ENCODE measurements around the gene CBX8. TPM values are rescaled to one million over a fixed set of nuclear protein-coding genes. Genes with fewer than 3 reads are reported as not detected.

The CBX8 gene
- total and polyA plus RNA-seq, 2 of the 13 experiments (the other 11 are each of a cell fraction or from before 2014, with no cell fraction given), result 0.34 to 12.6 TPM

DNA sequence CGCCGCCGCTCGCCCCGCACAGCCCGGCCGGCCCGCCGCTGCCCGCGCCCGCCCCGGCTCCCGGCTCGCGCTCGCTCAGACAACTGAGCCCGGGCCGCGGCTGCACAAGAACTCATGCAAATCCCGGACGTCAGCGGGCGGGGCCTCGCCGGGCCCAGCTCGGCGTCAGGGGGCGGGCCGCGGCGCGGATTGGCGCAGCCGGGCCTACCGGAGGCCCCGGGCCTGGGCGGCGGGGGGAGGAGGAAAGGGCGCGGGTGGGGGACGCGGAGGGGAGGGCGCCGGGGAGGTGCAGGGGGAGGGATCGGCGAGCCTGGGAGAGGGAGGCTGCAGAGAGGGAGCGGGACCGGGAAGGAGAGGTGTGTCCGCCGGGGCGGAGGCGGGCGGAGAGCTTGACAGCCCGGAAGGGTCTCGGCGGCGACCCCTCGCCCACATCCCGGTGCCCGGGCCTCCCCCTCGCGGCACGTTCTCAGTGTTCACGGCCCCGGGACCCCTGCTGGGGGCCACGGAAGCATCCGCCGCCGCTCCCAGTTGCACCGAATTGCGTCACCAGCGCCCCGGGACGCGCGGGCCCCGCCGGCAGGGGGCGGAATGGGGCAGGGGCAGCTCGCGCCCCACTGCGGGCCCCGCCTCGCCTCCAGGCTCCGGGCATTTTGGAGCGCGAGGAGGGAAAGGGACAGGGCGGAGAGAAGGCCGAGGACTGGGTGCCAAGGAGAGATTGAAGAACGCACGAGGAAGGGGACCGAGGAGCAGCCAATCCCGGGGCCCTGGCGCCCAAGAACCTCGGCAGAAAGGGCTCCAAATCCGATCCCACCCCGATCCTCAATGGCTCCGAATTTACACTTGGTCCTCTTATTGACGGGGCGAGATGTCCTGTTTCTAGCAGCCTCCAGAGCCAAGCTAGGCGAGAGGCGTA is 42.7 kb upstream of the CBX8 start, which contains the start of gene CBX4 (continued):
- TF ChIP-seq, protein P1, sequence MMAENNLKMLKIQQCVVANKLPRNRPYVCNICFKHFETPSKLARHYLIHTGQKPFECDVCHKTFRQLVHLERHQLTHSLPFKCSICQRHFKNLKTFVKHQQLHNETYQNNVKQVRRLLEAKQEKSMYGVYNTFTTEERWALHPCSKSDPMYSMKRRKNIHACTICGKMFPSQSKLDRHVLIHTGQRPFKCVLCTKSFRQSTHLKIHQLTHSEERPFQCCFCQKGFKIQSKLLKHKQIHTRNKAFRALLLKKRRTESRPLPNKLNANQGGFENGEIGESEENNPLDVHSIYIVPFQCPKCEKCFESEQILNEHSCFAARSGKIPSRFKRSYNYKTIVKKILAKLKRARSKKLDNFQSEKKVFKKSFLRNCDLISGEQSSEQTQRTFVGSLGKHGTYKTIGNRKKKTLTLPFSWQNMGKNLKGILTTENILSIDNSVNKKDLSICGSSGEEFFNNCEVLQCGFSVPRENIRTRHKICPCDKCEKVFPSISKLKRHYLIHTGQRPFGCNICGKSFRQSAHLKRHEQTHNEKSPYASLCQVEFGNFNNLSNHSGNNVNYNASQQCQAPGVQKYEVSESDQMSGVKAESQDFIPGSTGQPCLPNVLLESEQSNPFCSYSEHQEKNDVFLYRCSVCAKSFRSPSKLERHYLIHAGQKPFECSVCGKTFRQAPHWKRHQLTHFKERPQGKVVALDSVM (CRISPR knock-in tag; IDR thresholded peaks at IDR 0.05), result peak; percentile 84
- TF ChIP-seq TEF (CRISPR knock-in tag; IDR thresholded peaks at IDR 0.05), result no peak
- peak; percentile 16; the same call in 1 of the 2 replicates for TF ChIP-seq HMG20A (CRISPR knock-in tag; IDR thresholded peaks at IDR 0.05; ENCODE audit: borderline replicate concordance)
- TF ChIP-seq ZHX2 (IDR thresholded peaks at IDR 0.05; ENCODE audit: low read depth), result 0 out of 2 replicates have a peak, but pooled peaks have one; percentile 15
- 0 out of 2 replicates have a peak, but pooled peaks have one; percentile 12 for TF ChIP-seq ZHX2 (CRISPR knock-in tag; IDR thresholded peaks at IDR 0.05; ENCODE audit: borderline replicate concordance)
- peak; percentile 33 for TF ChIP-seq CBX1 (IDR thresholded peaks at IDR 0.05; ENCODE audit: low read depth)
- 0 out of 2 replicates have a peak, but pooled peaks have one; percentile 67 for TF ChIP-seq RNF2 (conservative IDR thresholded peaks at IDR 0.05; ENCODE audit: low read depth)
- peak; percentile 71 for TF ChIP-seq ERF (CRISPR knock-in tag; IDR thresholded peaks at IDR 0.05)
- TF ChIP-seq CBX5 (CRISPR knock-in tag; IDR thresholded peaks at IDR 0.05; ENCODE audit: borderline replicate concordance), result peak; percentile 54; the same call in 1 of the 2 replicates
- no peak for TF ChIP-seq ZNF569 (CRISPR knock-in tag; IDR thresholded peaks at IDR 0.05; ENCODE audit: borderline replicate concordance)
- TF ChIP-seq, protein P2, sequence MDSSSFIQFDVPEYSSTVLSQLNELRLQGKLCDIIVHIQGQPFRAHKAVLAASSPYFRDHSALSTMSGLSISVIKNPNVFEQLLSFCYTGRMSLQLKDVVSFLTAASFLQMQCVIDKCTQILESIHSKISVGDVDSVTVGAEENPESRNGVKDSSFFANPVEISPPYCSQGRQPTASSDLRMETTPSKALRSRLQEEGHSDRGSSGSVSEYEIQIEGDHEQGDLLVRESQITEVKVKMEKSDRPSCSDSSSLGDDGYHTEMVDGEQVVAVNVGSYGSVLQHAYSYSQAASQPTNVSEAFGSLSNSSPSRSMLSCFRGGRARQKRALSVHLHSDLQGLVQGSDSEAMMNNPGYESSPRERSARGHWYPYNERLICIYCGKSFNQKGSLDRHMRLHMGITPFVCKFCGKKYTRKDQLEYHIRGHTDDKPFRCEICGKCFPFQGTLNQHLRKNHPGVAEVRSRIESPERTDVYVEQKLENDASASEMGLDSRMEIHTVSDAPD (CRISPR knock-in tag; IDR thresholded peaks at IDR 0.05), result no peak
- no peak for TF ChIP-seq SP1 (IDR thresholded peaks at IDR 0.05)
- TF ChIP-seq SP1 (CRISPR knock-in tag; IDR thresholded peaks at IDR 0.05), result 0 out of 2 replicates have a peak, but pooled peaks have one; percentile 33
- TF ChIP-seq ZNF782 (CRISPR knock-in tag; IDR thresholded peaks at IDR 0.05; ENCODE audit: borderline replicate concordance), result peak; percentile 74; the same call in 1 of the 2 replicates
- peak; percentile 20; the same call in 1 of the 2 replicates for TF ChIP-seq ISL2 (CRISPR knock-in tag; IDR thresholded peaks at IDR 0.05)
- peak; percentile 78; the same call in 1 of the 2 replicates for TF ChIP-seq ZNF547 (CRISPR knock-in tag; IDR thresholded peaks at IDR 0.05)
- TF ChIP-seq ZNF33B (CRISPR knock-in tag; IDR thresholded peaks at IDR 0.05), result no peak; the same call in 1 of the 2 replicates
- peak; percentile 71; the same call in 1 of the 2 replicates for TF ChIP-seq ZNF331 (CRISPR knock-in tag; IDR thresholded peaks at IDR 0.05)
- TF ChIP-seq BORCS8-MEF2B (CRISPR knock-in tag; IDR thresholded peaks at IDR 0.05), result peak; percentile 79; the same call in 1 of the 2 replicates
- TF ChIP-seq TEAD3 (CRISPR knock-in tag; optimal IDR thresholded peaks at IDR 0.05; ENCODE audit: borderline replicate concordance), result peak; percentile 60

Data from HepG2 (cell line).